ENCODE measurements around the gene PHLDA3. TPM values are rescaled to one million over a fixed set of nuclear protein-coding genes. Genes with fewer than 3 reads are reported as not detected.
A peak's percentile ranks its signal among the peaks of the same experiment; 100 is the strongest.
"Not testable (repeated sequence)": the region's sequence is repeated elsewhere in the genome, so short reads cannot be mapped to it uniquely, and the experiment has no call there.

The PHLDA3 gene
- polyA plus RNA-seq, 1 donor from 2014 or later = 0.64 TPM

GRCh38 chr1:201483373-201483949 lies 14.5 kb upstream of the PHLDA3 start:
- Mint-ChIP-seq H3K36me3 (peaks cover 5% of the 10 kb centered on the region), H3K27ac (no peak overlapping the region), H3K4me3 (peak overlapping the region in 1 of 4 donors; percentile 14), H3K27me3 (peaks cover 1% of the 10 kb centered on the region), H3K9me3 (no peaks in the 10 kb centered on the region), H3K4me1 (peaks cover 12 to 15% (median 13%) of the 10 kb centered on the region in 3 donors)

DNA sequence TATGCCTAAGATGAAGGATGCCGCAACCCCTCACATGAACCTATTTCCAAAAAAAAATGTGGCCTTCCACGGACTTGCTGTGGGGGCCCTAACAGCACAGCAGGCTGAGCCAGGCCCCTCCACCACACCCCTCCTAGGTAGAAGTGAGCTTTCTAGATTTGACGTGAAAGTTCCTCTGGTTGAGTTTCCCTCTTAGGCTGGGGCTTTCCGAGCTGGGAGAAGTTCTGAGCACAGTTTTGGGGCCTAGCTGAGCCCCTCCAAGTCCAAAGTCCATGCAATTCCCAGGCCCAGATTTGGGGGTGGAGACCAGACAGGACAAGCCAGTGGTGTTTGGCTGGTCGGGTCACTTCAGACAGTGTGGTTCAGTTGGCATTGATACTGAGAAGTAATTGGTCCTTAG lies 13.8 kb upstream of the PHLDA3 start:
- H3K4me1 Mint-ChIP-seq = peaks cover 12 to 15% (median 12%) of the 10 kb centered on the region in 3 donors
- peak overlapping the region; percentile 74 to 92 (median 86) for H3K4me3 Mint-ChIP-seq
- H3K27me3 Mint-ChIP-seq = peaks cover 1% of the 10 kb centered on the region
- H3K27ac Mint-ChIP-seq = peak overlapping the region; percentile 62 to 68 (median 64)
- H3K36me3 Mint-ChIP-seq = peaks cover 3% of the 10 kb centered on the region
- no peaks in the 10 kb centered on the region for H3K9me3 Mint-ChIP-seq

- H3K36me3 Mint-ChIP-seq = peaks cover 2% of the 10 kb centered on the region
- H3K27me3 Mint-ChIP-seq = peaks cover 1% of the 10 kb centered on the region
- H3K27ac Mint-ChIP-seq = peak overlapping the region in 2 of 3 donors; percentile 62 to 97
- peak overlapping the region; percentile 84 to 95 (median 90) for H3K4me3 Mint-ChIP-seq
- H3K9me3 Mint-ChIP-seq = no peaks in the 10 kb centered on the region
- H3K4me1 Mint-ChIP-seq = peaks cover 12 to 15% (median 12%) of the 10 kb centered on the region in 3 donors
Observed at GRCh38 chr1:201481761-201482493, 12.9 kb upstream of the PHLDA3 start.

DNA sequence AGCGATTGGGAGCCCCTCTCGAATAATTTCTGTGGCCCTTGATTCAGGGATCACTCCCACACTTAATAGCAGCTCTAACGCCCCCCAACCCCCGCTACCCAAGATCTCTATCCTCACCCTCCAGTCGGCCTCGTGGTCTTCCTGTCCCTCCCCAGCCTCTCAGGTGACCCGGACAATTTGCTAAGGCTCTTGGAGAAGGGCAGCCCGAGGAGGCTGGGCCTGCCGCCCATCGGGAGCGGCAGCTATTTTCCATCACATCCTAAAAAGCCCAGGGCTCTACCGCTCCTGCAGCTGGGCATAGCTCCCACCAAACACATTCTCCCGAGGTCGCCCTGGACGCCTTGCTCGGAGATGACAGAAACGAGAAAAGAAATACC lies 12.0 kb upstream of the PHLDA3 start:
- Mint-ChIP-seq H3K27me3 (peaks cover 3% of the 10 kb centered on the region), H3K4me1 (peaks cover 12 to 16% (median 15%) of the 10 kb centered on the region in 3 donors), H3K27ac (peak overlapping the region in 1 of 3 donors; percentile 97)

DNA sequence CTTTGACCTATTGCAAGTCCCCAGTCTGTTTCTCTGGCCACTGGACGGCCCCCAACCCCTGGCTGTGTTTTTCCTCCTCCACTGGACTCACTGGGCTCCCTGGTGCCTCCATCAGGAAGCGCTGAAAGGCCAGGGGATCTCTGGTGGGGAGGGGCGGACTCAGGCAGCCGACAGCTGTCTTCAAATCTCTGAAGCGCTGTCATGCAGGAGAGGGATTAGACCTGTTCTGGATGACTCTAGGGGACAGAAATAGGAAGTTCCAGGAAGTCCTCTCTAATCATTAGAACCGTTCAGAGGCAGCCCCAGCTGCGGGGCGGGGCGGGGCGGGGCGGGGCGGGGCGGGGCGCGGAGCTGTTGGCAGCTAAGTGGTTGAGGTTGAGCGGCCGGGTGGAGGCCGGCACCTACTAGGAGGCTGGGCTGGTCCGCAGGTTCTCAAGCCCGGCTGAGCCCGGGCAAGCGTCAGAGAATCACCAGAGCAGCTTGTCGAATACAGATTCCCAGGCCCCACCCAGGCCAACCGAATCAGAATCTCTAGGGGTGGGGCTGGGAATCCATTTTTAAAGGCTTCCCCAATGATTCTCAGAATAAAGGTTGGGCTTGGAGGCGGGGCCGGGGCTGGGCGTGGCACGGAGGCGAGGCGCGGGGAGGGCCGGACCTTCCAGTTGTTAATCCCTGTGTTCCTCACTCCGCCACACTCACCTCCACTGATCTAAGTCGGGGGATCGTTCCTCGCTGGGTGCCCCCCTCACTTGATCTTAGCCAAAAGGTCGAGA lies 11.4 kb upstream of the PHLDA3 start:
- Mint-ChIP-seq H3K27me3 (peaks cover 3% of the 10 kb centered on the region), H3K27ac (peak overlapping the region in 1 of 3 donors; percentile 74)

More for the DNA sequence above, 12.0 kb upstream of the PHLDA3 start:
- H3K4me3 Mint-ChIP-seq = peak overlapping the region; percentile 84 to 95 (median 90)
- H3K36me3 Mint-ChIP-seq = no peaks in the 10 kb centered on the region
- H3K9me3 Mint-ChIP-seq = no peaks in the 10 kb centered on the region

DNA sequence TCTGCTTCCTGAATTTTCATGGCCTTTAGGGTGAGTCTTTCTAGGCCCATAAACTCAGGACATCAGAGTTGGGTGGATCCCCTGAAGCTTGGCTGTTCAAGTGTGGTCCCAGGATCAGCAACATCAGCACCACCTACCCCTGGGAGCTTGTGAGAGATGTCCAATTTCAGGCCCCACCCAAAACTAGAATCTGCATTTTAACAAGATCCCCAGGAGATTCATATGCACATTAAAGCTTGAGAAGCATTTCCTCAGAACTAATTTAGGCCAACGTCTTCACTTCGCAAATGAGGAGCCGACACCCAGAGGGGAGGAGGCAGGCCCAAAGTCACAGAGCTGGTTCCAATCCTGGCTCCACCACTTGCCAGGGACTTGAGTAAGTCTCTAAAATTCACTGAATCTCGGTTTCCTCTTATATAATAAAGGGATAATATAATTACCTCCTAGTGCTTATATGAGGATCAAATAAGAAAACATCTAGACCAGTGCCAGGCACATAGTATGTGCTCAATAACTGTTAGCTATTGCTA lies 10.3 kb upstream of the PHLDA3 start:
- H3K9me3 Mint-ChIP-seq = no peaks in the 10 kb centered on the region
- no peak overlapping the region for H3K27ac Mint-ChIP-seq
- peaks cover 12 to 16% (median 15%) of the 10 kb centered on the region in 3 donors for H3K4me1 Mint-ChIP-seq
- H3K27me3 Mint-ChIP-seq = peaks cover 3% of the 10 kb centered on the region
- H3K4me3 Mint-ChIP-seq = peak overlapping the region in 2 of 4 donors; percentile 19 to 84
- no peaks in the 10 kb centered on the region for H3K36me3 Mint-ChIP-seq

More for the DNA sequence above, 11.4 kb upstream of the PHLDA3 start:
- H3K4me3 Mint-ChIP-seq = peak overlapping the region; percentile 84 to 95 (median 90)
- H3K9me3 Mint-ChIP-seq = no peaks in the 10 kb centered on the region
- H3K4me1 Mint-ChIP-seq = peaks cover 12 to 16% (median 15%) of the 10 kb centered on the region in 3 donors
- H3K36me3 Mint-ChIP-seq = no peaks in the 10 kb centered on the region

GRCh38 chr1:201478666-201479065 lies 9.7 kb upstream of the PHLDA3 start:
- not testable (repeated sequence) for H3K27ac Mint-ChIP-seq, H3K9me3 Mint-ChIP-seq, H3K36me3 Mint-ChIP-seq, H3K4me3 Mint-ChIP-seq, H3K27me3 Mint-ChIP-seq
- peaks cover 12 to 16% (median 15%) of the 10 kb centered on the region in 3 donors for H3K4me1 Mint-ChIP-seq

- Mint-ChIP-seq H3K9me3 (no peaks in the 10 kb centered on the region), H3K4me3 (no peak overlapping the region), H3K4me1 (peaks cover 6 to 8% (median 8%) of the 10 kb centered on the region in 3 donors), H3K27me3 (peaks cover 13% of the 10 kb centered on the region), H3K36me3 (no peaks in the 10 kb centered on the region), H3K27ac (no peak overlapping the region)
Observed at GRCh38 chr1:201476670-201477344, 7.8 kb upstream of the PHLDA3 start.

DNA sequence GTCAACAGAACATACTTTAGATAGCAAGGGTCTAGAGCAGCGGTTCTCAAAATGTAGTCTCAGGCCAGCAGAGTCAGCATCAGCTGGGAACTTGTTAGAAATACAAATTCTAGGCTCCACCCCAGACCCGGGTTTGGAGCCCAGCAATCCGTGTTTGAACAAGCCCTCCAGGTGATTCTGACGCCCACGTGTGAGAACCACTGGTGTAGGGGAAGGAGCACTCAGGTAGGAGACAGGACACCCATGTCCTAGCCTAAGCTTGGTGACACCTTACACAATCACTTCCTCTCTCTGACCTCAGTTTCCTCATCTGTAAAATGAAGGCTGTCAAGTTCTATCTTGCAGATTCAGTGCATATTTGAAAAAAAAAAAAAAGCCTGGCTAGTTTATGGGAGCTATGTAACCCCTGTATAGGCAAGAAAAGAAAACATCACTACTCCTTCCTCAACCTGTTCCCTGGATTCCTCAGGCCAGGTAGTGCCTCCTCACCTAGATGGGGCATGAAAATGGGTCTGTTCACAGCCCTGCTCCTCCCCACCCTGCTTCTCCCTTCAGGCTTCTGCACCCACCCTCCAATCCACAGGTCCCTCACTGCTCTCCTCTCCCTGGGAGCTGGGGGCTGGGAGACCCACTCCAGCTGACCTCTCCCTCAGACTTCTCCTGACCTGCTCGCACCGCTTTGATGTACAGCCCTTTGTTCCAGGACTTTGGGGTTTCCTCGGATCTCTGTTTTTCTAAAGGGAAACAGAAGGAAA lies 7.1 kb upstream of the PHLDA3 start:
- peaks cover 18% of the 10 kb centered on the region for H3K27me3 Mint-ChIP-seq
- H3K27ac Mint-ChIP-seq = no peak overlapping the region
- H3K36me3 Mint-ChIP-seq = no peaks in the 10 kb centered on the region
- H3K4me3 Mint-ChIP-seq = no peak overlapping the region
- peaks cover 5 to 8% (median 6%) of the 10 kb centered on the region in 3 donors for H3K4me1 Mint-ChIP-seq
- H3K9me3 Mint-ChIP-seq = no peaks in the 10 kb centered on the region

GRCh38 chr1:201475130-201475529 lies 6.1 kb upstream of the PHLDA3 start:
- Mint-ChIP-seq H3K36me3 (no peaks in the 10 kb centered on the region), H3K27me3 (peaks cover 25% of the 10 kb centered on the region), H3K4me1 (peaks cover 2 to 7% (median 4%) of the 10 kb centered on the region in 3 donors), H3K4me3 (no peak overlapping the region), H3K9me3 (no peaks in the 10 kb centered on the region), H3K27ac (no peak overlapping the region)

DNA sequence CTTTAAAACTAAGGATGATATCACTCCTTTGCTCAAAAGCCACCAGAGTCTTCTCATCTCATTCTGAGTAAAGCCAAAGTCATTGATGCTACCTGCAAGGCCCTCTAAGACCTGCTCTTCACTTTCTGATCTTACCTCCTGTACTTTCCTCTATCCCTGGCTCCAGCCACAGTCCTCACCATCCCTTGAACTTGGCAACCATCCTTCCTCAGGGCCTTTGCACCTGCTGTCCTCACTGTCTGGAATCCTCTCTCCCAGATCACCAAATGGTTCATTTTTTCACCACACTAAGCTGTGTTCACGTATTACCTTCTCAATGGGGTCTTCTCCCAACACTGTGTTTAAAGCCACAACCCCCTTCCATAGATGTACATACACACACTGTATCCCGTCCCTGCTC lies 4.3 kb upstream of the PHLDA3 start:
- no peak overlapping the region for H3K27ac Mint-ChIP-seq

DNA sequence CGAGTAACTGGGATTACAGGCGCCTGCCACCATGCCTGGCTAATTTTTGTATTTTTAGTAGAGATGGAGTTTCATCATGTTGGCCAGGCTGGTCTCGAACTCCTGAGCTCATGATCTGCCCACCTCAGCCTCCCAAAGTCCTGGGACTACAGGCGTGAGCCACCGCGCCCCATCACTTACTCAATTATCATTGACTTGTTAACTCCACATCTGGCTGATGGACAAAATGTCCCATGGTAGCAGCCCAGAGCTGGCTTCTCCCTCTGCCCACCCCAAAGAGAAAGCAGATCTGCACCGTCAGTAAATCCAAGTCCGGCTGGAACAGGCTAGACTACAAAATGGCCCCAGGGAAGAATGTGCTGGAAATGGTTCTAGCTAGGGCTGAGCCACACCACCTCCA lies 3.3 kb upstream of the PHLDA3 start:
- H3K4me1 Mint-ChIP-seq = not testable (repeated sequence)

More for the DNA sequence above, 4.3 kb upstream of the PHLDA3 start:
- peaks cover 34% of the 10 kb centered on the region for H3K27me3 Mint-ChIP-seq
- no peak overlapping the region for H3K4me3 Mint-ChIP-seq
- H3K36me3 Mint-ChIP-seq = no peaks in the 10 kb centered on the region
- peaks cover 4 to 8% (median 6%) of the 10 kb centered on the region in 3 donors for H3K4me1 Mint-ChIP-seq
- H3K9me3 Mint-ChIP-seq = no peaks in the 10 kb centered on the region

DNA sequence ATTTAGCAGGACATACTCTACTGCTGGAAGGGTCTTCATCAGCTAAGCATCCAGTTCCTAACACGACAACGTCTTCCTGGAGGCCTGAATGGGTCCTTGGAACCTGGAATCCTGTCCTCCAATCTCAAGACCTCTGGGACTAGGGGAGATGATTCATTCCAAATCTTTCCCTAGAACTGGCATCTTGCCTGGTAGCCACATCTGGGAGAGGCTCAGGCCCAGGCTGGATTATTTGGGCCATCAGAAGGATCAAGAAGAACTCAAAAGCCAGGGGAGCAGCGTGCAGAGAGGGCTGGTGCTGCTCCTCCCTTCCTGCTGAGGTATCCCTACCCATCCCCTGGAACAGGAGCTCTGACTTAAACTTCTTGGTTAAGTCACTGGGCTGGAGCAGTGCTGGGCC lies 2.8 kb upstream of the PHLDA3 start:
- H3K4me1 Mint-ChIP-seq = peaks cover 6 to 8% (median 6%) of the 10 kb centered on the region in 3 donors
- no peaks in the 10 kb centered on the region for H3K36me3 Mint-ChIP-seq
- no peaks in the 10 kb centered on the region for H3K9me3 Mint-ChIP-seq
- H3K27me3 Mint-ChIP-seq = peaks cover 40% of the 10 kb centered on the region
- H3K4me3 Mint-ChIP-seq = no peak overlapping the region
- H3K27ac Mint-ChIP-seq = no peak overlapping the region

More for the DNA sequence above, 3.3 kb upstream of the PHLDA3 start:
- not testable (repeated sequence) for H3K9me3 Mint-ChIP-seq, H3K27ac Mint-ChIP-seq, H3K36me3 Mint-ChIP-seq, H3K4me3 Mint-ChIP-seq
- H3K27me3 Mint-ChIP-seq = peaks cover 40% of the 10 kb centered on the region

GRCh38 chr1:201470581-201470980 lies 1.6 kb upstream of the PHLDA3 start:
- Mint-ChIP-seq H3K36me3 (no peaks in the 10 kb centered on the region), H3K27me3 (peaks cover 44% of the 10 kb centered on the region), H3K27ac (no peak overlapping the region), H3K4me1 (peaks cover 2 to 8% (median 6%) of the 10 kb centered on the region in 3 donors), H3K9me3 (no peaks in the 10 kb centered on the region), H3K4me3 (no peak overlapping the region)
